H9 (cell line): ENCODE measurements around the gene BORCS8. TPM values are rescaled to one million over a fixed set of nuclear protein-coding genes. Genes with fewer than 3 reads are reported as not detected.

Source experiments
- DNase-seq: peaks from one replicate; pipeline ENCODE4 v3.0.0-alpha.2; 2017
- H2AFZ ChIP-seq: one replicate; pipeline ENCODE4 v1.6.1; 2013; ENCODE audit warnings: mild to moderate bottlenecking, low read length, control low read depth, moderate library complexity
- H2AK5ac ChIP-seq: 2 replicates; pipeline ENCODE4 v1.6.1; 2013; ENCODE audit warnings: low read length, control low read depth, mixed read lengths; ENCODE audit not compliant: insufficient read length
- H2BK120ac ChIP-seq: one replicate; pipeline ENCODE4 v1.6.1; 2013; ENCODE audit warnings: low read depth, mild to moderate bottlenecking, low read length, control low read depth, inconsistent platforms; ENCODE audit not compliant: poor library complexity, severe bottlenecking
- H2BK12ac ChIP-seq: 2 replicates; pipeline ENCODE4 v1.6.1; 2013; ENCODE audit warnings: low read length, control low read depth, mixed read lengths, low read depth; ENCODE audit not compliant: insufficient read length
- H2BK15ac ChIP-seq: 2 replicates; pipeline ENCODE4 v1.6.1; 2013; ENCODE audit warnings: low read depth, low read length, control low read depth
- H2BK20ac ChIP-seq: one replicate; pipeline ENCODE4 v1.6.1; 2013; ENCODE audit warnings: low read depth, mild to moderate bottlenecking, low read length, control low read depth, inconsistent platforms; ENCODE audit not compliant: poor library complexity, severe bottlenecking
- H2BK5ac ChIP-seq: 2 replicates; pipeline ENCODE4 v1.6.1; 2013; ENCODE audit warnings: low read length, control low read depth, mixed read lengths; ENCODE audit not compliant: insufficient read length
- H3K14ac ChIP-seq: 2 replicates; pipeline ENCODE4 v1.6.1; 2013; ENCODE audit warnings: low read length, control low read depth; ENCODE audit not compliant: insufficient read depth
- H3K18ac ChIP-seq: 2 replicates; pipeline ENCODE4 v1.6.1; 2013; ENCODE audit warnings: low read depth, mild to moderate bottlenecking, mixed read lengths, low read length, control low read depth; ENCODE audit not compliant: insufficient read length
- H3K23ac ChIP-seq: 2 replicates; pipeline ENCODE4 v1.6.1; 2013; ENCODE audit warnings: low read length, control low read depth, mixed read lengths, low read depth; ENCODE audit not compliant: insufficient read length
- H3K23me2 ChIP-seq: 2 replicates; pipeline ENCODE4 v1.6.1; 2013; ENCODE audit warnings: low read depth, mild to moderate bottlenecking, mixed read lengths, low read length, control low read depth; ENCODE audit not compliant: insufficient read length, poor library complexity, severe bottlenecking
- H3K27ac ChIP-seq: 2 replicates; pipeline ENCODE4 v1.5.1; 2013; ENCODE audit warnings: low read length, control low read depth, mixed read lengths, low read depth; ENCODE audit not compliant: insufficient read length
- H3K27me3 ChIP-seq: 2 replicates; pipeline ENCODE4 v1.6.1; 2013; ENCODE audit warnings: low read length, control low read depth, inconsistent platforms; ENCODE audit not compliant: insufficient read depth
- H3K4ac ChIP-seq: 2 replicates; pipeline ENCODE4 v1.6.1; 2013; ENCODE audit warnings: low read depth, mild to moderate bottlenecking, control low read depth, inconsistent platforms, low read length, moderate library complexity
- H3K4me1 ChIP-seq: 2 replicates; pipeline ENCODE4 v1.6.1; 2013; ENCODE audit warnings: low read length, control low read depth, inconsistent platforms; ENCODE audit not compliant: insufficient read depth
- H3K4me2 ChIP-seq: 2 replicates; pipeline ENCODE4 v1.6.1; 2013; ENCODE audit warnings: low read length, control low read depth, mixed read lengths; ENCODE audit not compliant: insufficient read length, insufficient read depth
- H3K56ac ChIP-seq: 2 replicates; pipeline ENCODE4 v1.6.1; 2013; ENCODE audit warnings: low read depth, mild to moderate bottlenecking, mixed read lengths, low read length, control low read depth; ENCODE audit not compliant: insufficient read length
- H3K79me1 ChIP-seq: 2 replicates; pipeline ENCODE4 v1.6.1; 2013; ENCODE audit warnings: low read depth, mild to moderate bottlenecking, moderate library complexity, low read length, control low read depth, inconsistent platforms; ENCODE audit not compliant: insufficient read depth, poor library complexity, severe bottlenecking
- H3K79me2 ChIP-seq: 2 replicates; pipeline ENCODE4 v1.6.1; 2013; ENCODE audit warnings: low read length, control low read depth, inconsistent platforms; ENCODE audit not compliant: insufficient read depth
- H3K9ac ChIP-seq: 2 replicates; pipeline ENCODE4 v1.6.1; 2013; ENCODE audit warnings: low read length, control low read depth, mixed read lengths; ENCODE audit not compliant: insufficient read length; ENCODE audit errors: extremely low read depth
- H3K9me3 ChIP-seq: one replicate; pipeline ENCODE4 v1.6.1; 2013; ENCODE audit warnings: low read depth, low read length, inconsistent platforms; ENCODE audit not compliant: control insufficient read depth
- H3T11ph ChIP-seq: one replicate; pipeline ENCODE4 v1.6.1; 2013; ENCODE audit warnings: mild to moderate bottlenecking, low read length, control low read depth, inconsistent platforms
- H4K20me1 ChIP-seq: one replicate; pipeline ENCODE4 v1.6.1; 2013; ENCODE audit not compliant: control insufficient read depth, insufficient read length, insufficient read depth
- H4K5ac ChIP-seq: 2 replicates; pipeline ENCODE4 v1.6.1; 2013; ENCODE audit warnings: low read depth, mild to moderate bottlenecking, mixed read lengths, low read length, control low read depth; ENCODE audit not compliant: insufficient read length
- H4K8ac ChIP-seq: replicated peaks from 2 replicates; pipeline ENCODE4 v1.6.1; 2013; ENCODE audit warnings: low read length, control low read depth, mixed read lengths, low read depth; ENCODE audit not compliant: insufficient read length
- H4K91ac ChIP-seq: 2 replicates; pipeline ENCODE4 v1.6.1; 2013; ENCODE audit warnings: low read depth, mild to moderate bottlenecking, moderate library complexity, mixed read lengths, low read length, control low read depth; ENCODE audit not compliant: insufficient read length
- H3K27ac Mint-ChIP-seq, 3 experiments: 2 replicates in 2 of 3; 3 replicates in 1 of 3; pipeline ENCODE4 v1.8.0; 2020 to 2021; ENCODE audit warnings: mixed read lengths in 3 of 3, mild to moderate bottlenecking in 1 of 3, moderate library complexity in 1 of 3
- H3K27me3 Mint-ChIP-seq: 2 replicates; pipeline ENCODE4 v1.8.0; 2021; ENCODE audit warnings: low read depth, mild to moderate bottlenecking, moderate library complexity, mixed read lengths
- H3K36me3 Mint-ChIP-seq, 3 experiments: 2 replicates in 2 of 3; 3 replicates in 1 of 3; pipeline ENCODE4 v1.8.0; 2020 to 2021; ENCODE audit warnings: low read depth in 3 of 3, mixed read lengths in 3 of 3; ENCODE audit not compliant: insufficient read depth in 1 of 3
- H3K4me1 Mint-ChIP-seq, 2 experiments: 2 replicates each; pipeline ENCODE4 v1.8.0; 2020; ENCODE audit warnings: mixed read lengths in 2 of 2
- H3K4me3 Mint-ChIP-seq, 2 experiments: 2 replicates in 1 of 2; 3 replicates in 1 of 2; pipeline ENCODE4 v1.8.0; 2020 to 2021; ENCODE audit warnings: mild to moderate bottlenecking in 2 of 2, mixed read lengths in 2 of 2, moderate library complexity in 1 of 2
- H3K9me3 Mint-ChIP-seq, 2 experiments: 2 replicates in 1 of 2; 3 replicates in 1 of 2; pipeline ENCODE4 v1.8.0; 2020; ENCODE audit warnings: mild to moderate bottlenecking in 2 of 2, mixed read lengths in 2 of 2, moderate library complexity in 1 of 2
- WGBS: extraction: QIAGEN DNeasy Blood & Tissue Kit; methylation state at CpG from one replicate; pipeline ENCODE4 v1.1.7; 2013; ENCODE audit warnings: missing lambda C conversion rate, low lambda C conversion rate, mixed read lengths; ENCODE audit not compliant: insufficient read length; ENCODE audit errors: extremely low coverage; 5-methylcytosine and 5-hydroxymethylcytosine counted together
- total RNA-seq: library from RNA; stranded (reverse); gene quantifications from 2 replicates; pipeline ENCODE4 v1.2.1, GENCODE V29; 2021
- TF ChIP-seq, protein P1 (sequence below): fragments of 200-600 bp; sonication (generic); conservative IDR thresholded peaks from 3 replicates; pipeline ENCODE4 v1.8.0; 2021; ENCODE audit warnings: antibody characterized with exemption, mild to moderate bottlenecking

BORCS8 gene
- total RNA-seq, 1 experiment from 2014 or later = 20.4 TPM

- no peak for DNase-seq
- Histone ChIP-seq H4K91ac (no peak overlapping the region), H2BK12ac (no peak overlapping the region), H3K4ac (no peak overlapping the region), H3K4me2 (no peak overlapping the region), H3T11ph (no peak overlapping the region), H3K23me2 (no peaks in the 10 kb centered on the region), H4K8ac (no peak overlapping the region), H3K9me3 (no peaks in the 10 kb centered on the region), H2BK5ac (no peak overlapping the region), H3K79me1 (no peaks in the 10 kb centered on the region), H3K79me2 (no peaks in the 10 kb centered on the region), H2BK120ac (no peak overlapping the region), H3K23ac (no peak overlapping the region), H3K9ac (no peak overlapping the region), H4K5ac (no peak overlapping the region), H3K27ac (no peak overlapping the region), H2BK15ac (no peak overlapping the region), H4K20me1 (no peaks in the 10 kb centered on the region), H3K27me3 (no peaks in the 10 kb centered on the region), H3K14ac (no peak overlapping the region; the same call in 1 of the 2 replicates), H2AFZ (no peak overlapping the region), H3K4me1 (no peaks in the 10 kb centered on the region), H3K56ac (no peak overlapping the region), H3K18ac (no peak overlapping the region), H2BK20ac (no peak overlapping the region), H2AK5ac (no peak overlapping the region)
- H3K27ac Mint-ChIP-seq = peak overlapping the region in 2 of 3 experiments; percentile 7 to 23; a peak in 1 of 7 replicates
- H3K36me3 Mint-ChIP-seq = no peaks in the 10 kb centered on the region; a peak in 1 of 7 replicates
- peaks cover 28% of the 10 kb centered on the region for H3K27me3 Mint-ChIP-seq
- no peaks in the 10 kb centered on the region; a peak in 1 of 5 replicates for H3K9me3 Mint-ChIP-seq
- no peak overlapping the region; a peak in 1 of 5 replicates for H3K4me3 Mint-ChIP-seq
- H3K4me1 Mint-ChIP-seq = peaks cover 6 to 11% of the 10 kb centered on the region in 2 experiments; a peak in 3 of 4 replicates
- WGBS = no CpG with 5 or more reads among the region's 6 CpGs
- TF ChIP-seq, protein P1, sequence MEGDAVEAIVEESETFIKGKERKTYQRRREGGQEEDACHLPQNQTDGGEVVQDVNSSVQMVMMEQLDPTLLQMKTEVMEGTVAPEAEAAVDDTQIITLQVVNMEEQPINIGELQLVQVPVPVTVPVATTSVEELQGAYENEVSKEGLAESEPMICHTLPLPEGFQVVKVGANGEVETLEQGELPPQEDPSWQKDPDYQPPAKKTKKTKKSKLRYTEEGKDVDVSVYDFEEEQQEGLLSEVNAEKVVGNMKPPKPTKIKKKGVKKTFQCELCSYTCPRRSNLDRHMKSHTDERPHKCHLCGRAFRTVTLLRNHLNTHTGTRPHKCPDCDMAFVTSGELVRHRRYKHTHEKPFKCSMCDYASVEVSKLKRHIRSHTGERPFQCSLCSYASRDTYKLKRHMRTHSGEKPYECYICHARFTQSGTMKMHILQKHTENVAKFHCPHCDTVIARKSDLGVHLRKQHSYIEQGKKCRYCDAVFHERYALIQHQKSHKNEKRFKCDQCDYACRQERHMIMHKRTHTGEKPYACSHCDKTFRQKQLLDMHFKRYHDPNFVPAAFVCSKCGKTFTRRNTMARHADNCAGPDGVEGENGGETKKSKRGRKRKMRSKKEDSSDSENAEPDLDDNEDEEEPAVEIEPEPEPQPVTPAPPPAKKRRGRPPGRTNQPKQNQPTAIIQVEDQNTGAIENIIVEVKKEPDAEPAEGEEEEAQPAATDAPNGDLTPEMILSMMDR = 0 out of 3 replicates have a peak, but pooled peaks have one; percentile 8
Observed at GRCh38 chr19:19154768-19155494, 37.0 kb downstream of the BORCS8 start.
